T-helper 17 cell (primary cell): Measurements from ENCODE around the gene PLEKHA3. TPM values are rescaled to one million over a fixed set of nuclear protein-coding genes. Genes with fewer than 3 reads are reported as not detected.
A peak's percentile ranks its signal among the peaks of the same experiment; 100 is the strongest.

Experiments used
- ATAC-seq: fragments of 150-1000 bp; cut with Tn5 transposase; 2 replicates; pipeline ENCODE4 v1.10.0; 2021; ENCODE audit warnings: mild to moderate bottlenecking, moderate library complexity
- DNase-seq, 3 donors: peaks; one replicate each; pipeline versions ENCODE4 v3.0.0 to v3.0.0-alpha.2; 2020 to 2021
- H3K9me3 ChIP-seq: one replicate; pipeline ENCODE4 v1.7.0; 2013; ENCODE audit warnings: low read length, mild to moderate bottlenecking; ENCODE audit not compliant: control insufficient read depth, poor library complexity, severe bottlenecking
- H3K27ac Mint-ChIP-seq: one replicate; pipeline ENCODE4 v1.8.0; 2022; ENCODE audit warnings: mild to moderate bottlenecking, moderate library complexity, mixed read lengths
- H3K27me3 Mint-ChIP-seq: one replicate; pipeline ENCODE4 v1.8.0; 2022; ENCODE audit warnings: mixed read lengths
- H3K36me3 Mint-ChIP-seq: one replicate; pipeline ENCODE4 v1.8.0; 2022; ENCODE audit warnings: low read depth, mixed read lengths
- H3K4me1 Mint-ChIP-seq: one replicate; pipeline ENCODE4 v1.8.0; 2022; ENCODE audit warnings: mild to moderate bottlenecking, mixed read lengths
- H3K4me3 Mint-ChIP-seq: one replicate; pipeline ENCODE4 v1.8.0; 2022; ENCODE audit warnings: mild to moderate bottlenecking, moderate library complexity, mixed read lengths
- total RNA-seq, 4 donors: library from RNA in 2 of 4; stranded (reverse) in 2 of 4; gene quantifications; one replicate each; pipeline ENCODE4 v1.2.3 and lab custom pipeline; 2022 to 2026

The PLEKHA3 gene
- total RNA-seq, 2 donors from 2014 or later, result 24.9 to 26.5 TPM

GRCh38 chr2:178491612-178492011 is 11.4 kb downstream of the PLEKHA3 start:
- no peak overlapping the region for H3K4me3 Mint-ChIP-seq
- no peaks in the 10 kb centered on the region for H3K27me3 Mint-ChIP-seq
- H3K9me3 ChIP-seq, result no peaks in the 10 kb centered on the region
- peaks cover 21% of the 10 kb centered on the region for H3K4me1 Mint-ChIP-seq
- DNase-seq (no peak), ATAC-seq (no peak)
- H3K36me3 Mint-ChIP-seq, result peaks cover 19% of the 10 kb centered on the region
- H3K27ac Mint-ChIP-seq, result no peak overlapping the region

DNA sequence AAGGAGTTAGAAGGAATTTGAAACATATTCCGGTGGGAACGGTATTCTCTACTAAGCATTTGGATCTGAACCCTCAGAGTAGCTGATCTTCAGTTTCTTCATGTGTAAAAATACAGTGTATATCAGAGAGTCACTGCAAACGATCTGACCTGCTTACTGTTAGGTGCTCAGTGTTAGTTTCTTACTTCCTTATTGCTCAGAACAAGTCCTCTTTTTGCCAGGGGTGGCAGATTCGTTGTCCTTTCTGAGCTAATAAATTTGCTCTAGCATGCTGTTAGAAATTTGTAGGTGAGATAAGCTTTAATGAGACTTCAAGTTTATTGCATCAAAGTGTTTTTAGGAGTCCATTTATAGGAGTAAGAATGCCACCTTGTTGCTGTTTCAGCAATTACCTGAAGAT is 15.8 kb downstream of the PLEKHA3 start:
- H3K36me3 Mint-ChIP-seq, result peaks cover 7% of the 10 kb centered on the region
- DNase-seq (no peak), ATAC-seq (no peak)
- no peaks in the 10 kb centered on the region for H3K9me3 ChIP-seq
- H3K4me3 Mint-ChIP-seq, result no peak overlapping the region
- no peak overlapping the region for H3K27ac Mint-ChIP-seq
- no peaks in the 10 kb centered on the region for H3K27me3 Mint-ChIP-seq
- peaks cover 3% of the 10 kb centered on the region for H3K4me1 Mint-ChIP-seq

- Mint-ChIP-seq H3K27me3 (no peaks in the 10 kb centered on the region), H3K36me3 (peaks cover 4% of the 10 kb centered on the region), H3K4me1 (peaks cover 3% of the 10 kb centered on the region), H3K4me3 (no peak overlapping the region), H3K27ac (no peak overlapping the region)
- no peak for DNase-seq
- no peak for ATAC-seq
- H3K9me3 ChIP-seq, result no peaks in the 10 kb centered on the region
Observed at GRCh38 chr2:178498137-178498536, 17.9 kb downstream of the PLEKHA3 start.

DNA sequence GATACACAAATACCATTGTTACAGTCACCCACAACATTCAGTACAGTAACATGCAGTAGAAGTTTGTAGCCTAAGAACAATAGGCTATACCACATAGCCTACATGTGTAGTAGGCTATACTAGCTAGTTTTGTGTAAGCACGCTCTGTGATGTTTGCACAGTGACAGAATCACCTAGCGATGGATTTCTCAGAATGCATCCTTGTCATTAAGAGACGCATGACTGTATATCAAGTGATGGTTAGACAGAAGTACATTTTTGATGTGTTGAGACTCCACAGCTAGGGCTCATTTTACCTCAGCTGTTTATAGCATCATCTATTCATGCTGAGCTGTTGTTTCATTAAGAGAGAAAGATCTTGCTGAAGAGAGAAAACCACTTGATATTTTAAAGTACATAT is 19.4 kb downstream of the PLEKHA3 start:
- no peak overlapping the region for H3K4me3 Mint-ChIP-seq
- H3K27me3 Mint-ChIP-seq, result no peaks in the 10 kb centered on the region
- H3K4me1 Mint-ChIP-seq, result peaks cover 3% of the 10 kb centered on the region
- ATAC-seq (no peak), DNase-seq (no peak)
- H3K36me3 Mint-ChIP-seq, result peaks cover 4% of the 10 kb centered on the region
- H3K9me3 ChIP-seq, result no peaks in the 10 kb centered on the region
- no peak overlapping the region for H3K27ac Mint-ChIP-seq

DNA sequence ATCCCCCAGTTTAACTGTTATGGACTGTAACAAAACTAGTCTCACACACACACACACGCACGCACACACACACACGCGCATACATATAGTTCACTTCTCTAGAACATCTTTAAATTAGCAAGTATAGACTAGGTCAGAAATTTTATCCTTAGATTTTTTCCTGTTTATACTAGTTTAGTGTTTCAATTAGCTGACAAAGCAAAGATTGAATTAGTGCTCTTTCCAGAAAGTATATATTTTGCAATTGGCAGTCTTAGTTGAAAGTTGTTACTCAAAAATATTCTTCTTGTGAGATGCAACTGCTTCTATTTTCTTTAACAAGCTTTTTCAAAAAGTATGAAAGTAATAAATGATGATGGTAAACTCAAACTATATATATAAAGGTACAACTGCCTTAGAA is 22.5 kb downstream of the PLEKHA3 start:
- DNase-seq (no peak), ATAC-seq (no peak)
- H3K27me3 Mint-ChIP-seq, result no peaks in the 10 kb centered on the region
- no peak overlapping the region for H3K27ac Mint-ChIP-seq
- peaks cover 3% of the 10 kb centered on the region for H3K4me1 Mint-ChIP-seq
- peaks cover 2% of the 10 kb centered on the region for H3K36me3 Mint-ChIP-seq
- no peaks in the 10 kb centered on the region for H3K9me3 ChIP-seq
- no peak overlapping the region for H3K4me3 Mint-ChIP-seq

DNA sequence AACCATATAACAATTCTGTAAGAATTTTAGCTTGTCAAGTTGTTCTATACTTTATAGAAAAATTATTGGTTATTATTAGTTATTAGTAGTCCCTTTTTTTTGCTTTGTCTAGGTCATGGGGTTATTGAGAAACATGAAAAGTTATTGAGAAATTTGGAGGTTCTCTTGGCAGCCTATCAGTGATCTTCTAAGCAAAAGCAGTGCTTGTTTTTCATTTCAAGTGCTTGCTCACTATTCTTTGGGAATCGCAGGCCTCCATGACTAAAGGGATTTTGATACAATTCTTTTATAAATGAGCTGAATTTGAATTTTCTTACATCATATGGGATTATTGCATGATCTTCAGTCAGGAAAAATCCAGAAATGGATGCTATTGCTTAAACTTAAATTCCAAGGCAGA is 25.8 kb downstream of the PLEKHA3 start:
- H3K9me3 ChIP-seq, result no peaks in the 10 kb centered on the region
- ATAC-seq, result no peak
- no peaks in the 10 kb centered on the region for H3K27me3 Mint-ChIP-seq
- no peak overlapping the region for H3K27ac Mint-ChIP-seq
- DNase-seq, result no peak
- peaks cover 3% of the 10 kb centered on the region for H3K36me3 Mint-ChIP-seq
- peaks cover 2% of the 10 kb centered on the region for H3K4me1 Mint-ChIP-seq
- no peak overlapping the region for H3K4me3 Mint-ChIP-seq

- H3K9me3 ChIP-seq, result no peaks in the 10 kb centered on the region
- H3K36me3 Mint-ChIP-seq, result peaks cover 3% of the 10 kb centered on the region
- H3K27me3 Mint-ChIP-seq, result no peaks in the 10 kb centered on the region
- peaks cover 2% of the 10 kb centered on the region for H3K4me1 Mint-ChIP-seq
- DNase-seq (no peak), ATAC-seq (no peak)
- no peak overlapping the region for H3K27ac Mint-ChIP-seq
- H3K4me3 Mint-ChIP-seq, result no peak overlapping the region
Observed at GRCh38 chr2:178506524-178506923, 26.3 kb downstream of the PLEKHA3 start.

- Mint-ChIP-seq H3K27ac (peak overlapping the region; percentile 27), H3K4me1 (peaks cover 2% of the 10 kb centered on the region), H3K27me3 (no peaks in the 10 kb centered on the region), H3K36me3 (peaks cover 5% of the 10 kb centered on the region), H3K4me3 (no peak overlapping the region)
- no peak for ATAC-seq
- H3K9me3 ChIP-seq, result no peaks in the 10 kb centered on the region
- DNase-seq, result no peak
Observed at GRCh38 chr2:178506949-178507348, 26.7 kb downstream of the PLEKHA3 start.

DNA sequence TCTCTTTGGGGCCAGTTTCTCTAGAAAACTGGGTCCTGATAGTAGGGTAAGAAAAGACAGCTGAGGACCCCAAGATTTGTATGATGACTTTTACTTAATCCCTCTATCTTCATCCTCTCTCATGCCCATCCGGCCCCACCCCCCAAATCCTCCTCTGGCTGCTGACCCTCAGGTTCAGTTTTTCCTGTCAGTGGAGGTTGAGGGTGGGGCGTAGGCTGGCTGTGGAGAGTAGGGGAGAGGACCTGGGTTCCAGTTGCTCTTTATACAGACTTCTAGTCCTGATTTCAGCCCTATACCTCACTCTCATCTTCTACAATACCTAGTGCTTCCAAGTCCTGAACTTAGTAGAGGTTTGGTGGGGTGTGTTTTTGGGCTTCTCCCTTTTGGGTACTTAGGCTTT is 28.4 kb downstream of the PLEKHA3 start:
- DNase-seq (no peak), ATAC-seq (no peak)
- peaks cover 5% of the 10 kb centered on the region for H3K36me3 Mint-ChIP-seq
- no peak overlapping the region for H3K27ac Mint-ChIP-seq
- H3K27me3 Mint-ChIP-seq, result no peaks in the 10 kb centered on the region
- no peak overlapping the region for H3K4me3 Mint-ChIP-seq
- no peaks in the 10 kb centered on the region for H3K9me3 ChIP-seq
- H3K4me1 Mint-ChIP-seq, result peaks cover 6% of the 10 kb centered on the region

DNA sequence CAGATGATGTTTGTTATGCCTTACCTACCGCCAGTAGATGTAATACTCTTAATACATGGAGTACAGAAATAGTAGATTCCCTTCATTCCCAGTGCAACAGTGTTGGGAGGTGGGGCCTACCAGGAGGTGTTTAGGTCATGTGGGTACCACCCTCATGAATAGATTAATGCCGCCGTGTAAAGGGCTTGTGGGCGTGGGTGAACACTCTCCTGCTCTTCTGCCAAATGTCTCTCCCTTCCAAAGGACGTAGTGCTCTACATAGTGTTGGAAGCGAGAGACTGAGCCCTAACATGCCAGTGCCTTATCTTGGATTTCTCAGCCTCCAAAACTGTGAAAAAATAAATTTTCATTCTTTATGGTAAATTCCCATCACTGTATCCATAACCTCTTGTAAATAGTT is 30.1 kb downstream of the PLEKHA3 start:
- Mint-ChIP-seq H3K27ac (no peak overlapping the region), H3K27me3 (no peaks in the 10 kb centered on the region), H3K4me3 (no peak overlapping the region), H3K4me1 (peaks cover 14% of the 10 kb centered on the region), H3K36me3 (peaks cover 5% of the 10 kb centered on the region)
- no peak for DNase-seq
- no peaks in the 10 kb centered on the region for H3K9me3 ChIP-seq
- no peak for ATAC-seq

GRCh38 chr2:178512484-178512883 is 32.2 kb downstream of the PLEKHA3 start:
- Mint-ChIP-seq H3K27me3 (no peaks in the 10 kb centered on the region), H3K36me3 (peaks cover 5% of the 10 kb centered on the region), H3K4me1 (peaks cover 14% of the 10 kb centered on the region), H3K27ac (no peak overlapping the region), H3K4me3 (no peak overlapping the region)
- no peak for DNase-seq
- no peak for ATAC-seq
- H3K9me3 ChIP-seq, result no peaks in the 10 kb centered on the region

GRCh38 chr2:178513876-178514275 is 33.6 kb downstream of the PLEKHA3 start:
- peaks cover 5% of the 10 kb centered on the region for H3K36me3 Mint-ChIP-seq
- H3K27ac Mint-ChIP-seq, result peak overlapping the region; percentile 90
- no peak for DNase-seq

GRCh38 chr2:178514664-178515063 is 34.4 kb downstream of the PLEKHA3 start:
- no peaks in the 10 kb centered on the region for H3K27me3 Mint-ChIP-seq
- peaks cover 2% of the 10 kb centered on the region for H3K36me3 Mint-ChIP-seq
- ATAC-seq (peak; percentile 96), DNase-seq (no peak)
- H3K9me3 ChIP-seq, result no peaks in the 10 kb centered on the region
- peaks cover 12% of the 10 kb centered on the region for H3K4me1 Mint-ChIP-seq
- H3K27ac Mint-ChIP-seq, result peak overlapping the region; percentile 90
- H3K4me3 Mint-ChIP-seq, result no peak overlapping the region

More at GRCh38 chr2:178513876-178514275, 33.6 kb downstream of the PLEKHA3 start:
- no peak overlapping the region for H3K4me3 Mint-ChIP-seq
- H3K4me1 Mint-ChIP-seq, result peaks cover 12% of the 10 kb centered on the region
- H3K27me3 Mint-ChIP-seq, result no peaks in the 10 kb centered on the region
- ATAC-seq, result no peak
- H3K9me3 ChIP-seq, result no peaks in the 10 kb centered on the region

DNA sequence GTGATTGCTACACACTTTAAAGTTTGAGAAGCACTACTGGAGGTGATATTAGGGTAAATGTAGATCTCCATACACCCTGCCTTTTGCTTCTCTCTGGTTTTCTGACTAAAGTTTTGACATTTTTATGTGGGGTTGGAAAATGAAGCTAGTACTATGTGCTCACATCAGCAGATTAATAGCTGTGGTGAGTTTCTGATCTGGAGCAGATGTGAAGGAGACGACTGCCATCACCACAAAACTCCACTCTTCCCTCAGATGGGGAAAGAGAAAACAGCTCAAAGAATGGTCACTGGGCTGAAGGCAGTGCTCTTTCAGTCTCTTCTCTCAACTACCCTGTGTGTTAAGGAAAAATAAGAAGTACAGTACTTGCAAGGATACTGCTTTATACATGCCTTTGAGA is 37.2 kb downstream of the PLEKHA3 start:
- H3K27me3 Mint-ChIP-seq, result no peaks in the 10 kb centered on the region
- no peak for ATAC-seq
- H3K9me3 ChIP-seq, result no peaks in the 10 kb centered on the region
- no peak for DNase-seq
- H3K4me1 Mint-ChIP-seq, result peaks cover 19% of the 10 kb centered on the region
- H3K27ac Mint-ChIP-seq, result no peak overlapping the region
- H3K36me3 Mint-ChIP-seq, result no peaks in the 10 kb centered on the region
- no peak overlapping the region for H3K4me3 Mint-ChIP-seq
